ENCODE measurements around the gene STAG1. TPM values are rescaled to one million over a fixed set of nuclear protein-coding genes. Genes with fewer than 3 reads are reported as not detected.

STAG1 gene
- total RNA-seq, 1 experiment from 2014 or later, result 34.6 TPM

- no peaks in the 10 kb centered on the region for H3K23me2 ChIP-seq (ENCODE audit: insufficient read length, low read depth, low read length, poor library complexity, severe bottlenecking)
- Mint-ChIP-seq H3K27me3 (ENCODE audit: low read depth) (no peaks in the 10 kb centered on the region), H3K36me3 (ENCODE audit: insufficient read depth in 1 of 3, low read depth in 3 of 3) (peaks cover 0 to 2% (median 0%) of the 10 kb centered on the region in 3 experiments; a peak in 1 of 7 replicates), H3K27ac (peak overlapping the region in 2 of 3 experiments; percentile 85 to 87; a peak in 5 of 7 replicates), H3K4me3 (no peak overlapping the region), H3K4me1 (peaks cover 35 to 38% of the 10 kb centered on the region in 2 experiments), H3K9me3 (no peaks in the 10 kb centered on the region)
- no peak for DNase-seq
- H4K5ac ChIP-seq (ENCODE audit: insufficient read length, low read depth, low read length), result no peak overlapping the region
- H3K9ac ChIP-seq (ENCODE audit: extremely low read depth, insufficient read length, low read length), result no peak overlapping the region
- no peak overlapping the region for H3K4ac ChIP-seq (ENCODE audit: low read depth, low read length)
- H3K23ac ChIP-seq (ENCODE audit: insufficient read length, low read depth, low read length), result no peak overlapping the region
- no peak overlapping the region for H2BK15ac ChIP-seq (ENCODE audit: low read depth, low read length)
- H3K4me2 ChIP-seq (ENCODE audit: insufficient read depth, insufficient read length, low read length), result no peak overlapping the region
- WGBS (ENCODE audit: extremely low coverage, insufficient read length, low lambda C conversion rate), result no CpG with 5 or more reads among the region's 3 CpGs
- no peak overlapping the region for H3T11ph ChIP-seq (ENCODE audit: low read length)
- no peak overlapping the region for H3K27ac ChIP-seq (ENCODE audit: insufficient read length, low read depth, low read length)
- no peaks in the 10 kb centered on the region for H3K27me3 ChIP-seq (ENCODE audit: insufficient read depth, low read length)
- no peak for TF ChIP-seq CTCF (conservative IDR thresholded peaks at IDR 0.05)
- H2BK120ac ChIP-seq (ENCODE audit: low read depth, low read length, poor library complexity, severe bottlenecking), result no peak overlapping the region
- H2AK5ac ChIP-seq (ENCODE audit: insufficient read length, low read length), result no peak overlapping the region
- peaks cover 3% of the 10 kb centered on the region; the same call in 1 of the 2 replicates for H3K4me1 ChIP-seq (ENCODE audit: insufficient read depth, low read length)
- H3K79me1 ChIP-seq (ENCODE audit: insufficient read depth, low read depth, low read length, poor library complexity, severe bottlenecking), result no peaks in the 10 kb centered on the region
- H3K56ac ChIP-seq (ENCODE audit: insufficient read length, low read depth, low read length), result no peak overlapping the region
- H3K14ac ChIP-seq (ENCODE audit: insufficient read depth, low read length), result no peak overlapping the region
- no peak overlapping the region for H3K18ac ChIP-seq (ENCODE audit: insufficient read length, low read depth, low read length)
- H3K9me3 ChIP-seq (ENCODE audit: control insufficient read depth, low read depth, low read length), result no peaks in the 10 kb centered on the region
- no peak overlapping the region for H2BK5ac ChIP-seq (ENCODE audit: insufficient read length, low read length)
- no peak overlapping the region for H2AFZ ChIP-seq (ENCODE audit: low read length)
- H4K20me1 ChIP-seq (ENCODE audit: control insufficient read depth, insufficient read depth, insufficient read length), result no peaks in the 10 kb centered on the region
- peaks cover 19% of the 10 kb centered on the region; the same call in 1 of the 2 replicates for H3K79me2 ChIP-seq (ENCODE audit: insufficient read depth, low read length)
- H4K8ac ChIP-seq (replicated peaks; ENCODE audit: insufficient read length, low read depth, low read length), result no peak overlapping the region
- no peak overlapping the region for H2BK12ac ChIP-seq (ENCODE audit: insufficient read length, low read depth, low read length)
- no peak overlapping the region for H4K91ac ChIP-seq (ENCODE audit: insufficient read length, low read depth, low read length)
- H2BK20ac ChIP-seq (ENCODE audit: low read depth, low read length, poor library complexity, severe bottlenecking), result no peak overlapping the region
Observed at GRCh38 chr3:136735103-136735502, 17.1 kb downstream of the STAG1 start.

Data from H9 (cell line).